Measurements from ENCODE around the gene COMT.
A peak's percentile ranks its signal among the peaks of the same experiment; 100 is the strongest.

The COMT gene

DNA sequence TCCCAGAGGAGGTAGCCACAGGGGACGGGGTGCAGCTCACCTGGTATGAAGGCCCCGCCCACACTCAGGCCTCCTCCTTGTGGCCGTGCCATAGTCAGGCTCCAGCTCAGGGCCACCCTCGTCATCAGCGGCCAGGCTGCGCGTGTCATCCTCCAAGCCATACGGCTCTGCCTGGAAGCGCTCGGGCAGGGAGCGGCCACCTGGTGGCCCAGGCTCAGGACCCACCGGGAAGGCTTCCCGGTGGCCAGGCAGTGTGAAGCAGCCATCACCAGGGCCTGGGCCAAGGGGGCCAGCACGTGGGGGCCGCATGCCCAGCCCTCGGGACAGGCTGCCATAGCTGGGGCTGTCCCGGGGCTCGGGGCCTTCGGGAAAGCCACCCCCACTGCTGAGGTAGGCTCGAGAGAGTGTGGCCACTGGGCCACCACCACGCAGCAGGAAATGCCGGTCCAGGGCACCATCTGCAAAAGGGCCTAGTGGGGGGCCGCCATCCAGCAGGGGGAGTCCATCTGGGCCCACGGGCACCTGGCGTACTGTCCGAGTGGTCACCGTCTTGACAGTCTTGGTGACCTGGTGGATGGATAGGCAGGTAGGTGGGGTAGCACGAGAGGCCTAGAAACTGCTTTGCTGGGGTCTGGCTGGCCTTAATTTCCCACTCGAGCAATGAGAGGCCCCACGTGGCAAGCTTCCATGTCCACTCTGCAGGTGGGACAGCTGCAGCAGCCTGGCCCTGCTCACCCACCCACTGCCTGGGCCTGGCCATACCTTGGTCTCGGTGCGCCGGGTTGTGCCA lies 39.8 kb downstream of the COMT start:
- no peak overlapping the region for H3K4me3 Mint-ChIP-seq
- peaks cover 2% of the 10 kb centered on the region for H3K27me3 Mint-ChIP-seq (ENCODE audit: low read depth)
- DNase-seq (ENCODE audit: low spot score), result no peak
- H3K9me3 Mint-ChIP-seq, result no peaks in the 10 kb centered on the region
- H3K36me3 Mint-ChIP-seq (ENCODE audit: low read depth), result no peaks in the 10 kb centered on the region
- H3K4me1 Mint-ChIP-seq (ENCODE audit: low read depth), result no peaks in the 10 kb centered on the region
- no peak overlapping the region for H3K27ac Mint-ChIP-seq

- Mint-ChIP-seq H3K4me3 (no peak overlapping the region), H3K36me3 (ENCODE audit: low read depth) (no peaks in the 10 kb centered on the region), H3K9me3 (no peaks in the 10 kb centered on the region), H3K27me3 (ENCODE audit: low read depth) (peaks cover 3% of the 10 kb centered on the region), H3K27ac (no peak overlapping the region), H3K4me1 (ENCODE audit: low read depth) (no peaks in the 10 kb centered on the region)
- no peak for DNase-seq (ENCODE audit: low spot score)
Observed at GRCh38 chr22:19981961-19982920, 40.7 kb downstream of the COMT start.

DNA sequence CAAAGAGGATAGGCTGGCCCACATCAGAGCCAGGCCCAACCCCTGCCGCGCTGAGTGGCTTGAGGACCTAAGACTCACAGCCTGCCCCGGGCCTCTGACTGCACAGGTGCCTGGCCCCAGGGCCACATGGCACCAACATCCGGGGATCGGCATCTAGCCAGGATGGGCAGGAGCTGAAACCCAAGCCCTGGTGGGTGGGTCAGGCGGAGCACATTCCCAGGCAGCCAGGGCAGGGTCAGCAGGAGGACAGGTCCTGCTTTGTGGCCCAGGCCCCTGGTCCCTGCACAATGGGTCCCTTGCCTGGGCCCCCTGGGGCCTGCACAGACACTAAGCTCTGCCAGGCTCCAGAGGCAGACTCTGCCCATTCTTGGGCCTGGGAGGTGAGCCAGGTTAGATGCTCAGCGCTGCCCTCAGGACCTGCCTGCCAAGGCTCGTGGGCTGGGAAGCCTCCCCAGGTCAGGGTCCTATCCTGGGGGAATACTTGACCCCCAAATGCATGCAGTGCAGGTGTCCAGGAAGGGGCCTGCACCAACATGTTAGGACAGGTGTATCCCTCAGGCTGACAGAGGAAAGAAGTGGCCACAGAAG lies 41.5 kb downstream of the COMT start:
- peaks cover 5% of the 10 kb centered on the region for H3K27me3 Mint-ChIP-seq (ENCODE audit: low read depth)

DNA sequence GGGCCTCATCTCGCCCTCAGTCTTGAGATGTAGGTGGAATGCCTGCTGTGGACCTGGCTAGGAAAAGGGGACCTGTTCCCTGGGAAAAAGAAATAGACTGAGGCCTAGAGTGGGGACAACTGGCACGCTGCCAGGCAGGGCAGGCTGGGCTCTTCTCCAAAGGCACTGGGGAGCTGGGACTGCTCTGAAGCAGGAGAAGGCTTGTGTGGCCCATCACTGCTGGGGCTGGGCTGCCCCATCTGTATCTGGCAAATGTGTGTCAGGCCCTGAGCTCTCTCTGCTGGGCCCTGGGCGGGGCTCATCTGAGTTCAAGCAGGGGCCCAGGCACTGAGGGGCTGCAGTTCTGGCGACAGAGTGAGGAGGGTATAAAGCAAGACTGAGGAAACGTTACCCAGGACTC lies 42.2 kb downstream of the COMT start:
- H3K9me3 Mint-ChIP-seq, result no peaks in the 10 kb centered on the region
- no peak overlapping the region for H3K4me3 Mint-ChIP-seq
- no peaks in the 10 kb centered on the region for H3K4me1 Mint-ChIP-seq (ENCODE audit: low read depth)
- no peaks in the 10 kb centered on the region for H3K36me3 Mint-ChIP-seq (ENCODE audit: low read depth)
- DNase-seq (ENCODE audit: low spot score), result no peak
- peaks cover 5% of the 10 kb centered on the region for H3K27me3 Mint-ChIP-seq (ENCODE audit: low read depth)
- no peak overlapping the region for H3K27ac Mint-ChIP-seq

More for the DNA sequence above, 41.5 kb downstream of the COMT start:
- no peaks in the 10 kb centered on the region for H3K9me3 Mint-ChIP-seq
- H3K36me3 Mint-ChIP-seq (ENCODE audit: low read depth), result no peaks in the 10 kb centered on the region
- H3K4me3 Mint-ChIP-seq, result no peak overlapping the region
- H3K4me1 Mint-ChIP-seq (ENCODE audit: low read depth), result no peaks in the 10 kb centered on the region
- H3K27ac Mint-ChIP-seq, result no peak overlapping the region
- no peak for DNase-seq (ENCODE audit: low spot score)

GRCh38 chr22:19984201-19984753 lies 42.7 kb downstream of the COMT start:
- H3K9me3 Mint-ChIP-seq, result no peaks in the 10 kb centered on the region
- H3K27me3 Mint-ChIP-seq (ENCODE audit: low read depth), result peaks cover 5% of the 10 kb centered on the region
- H3K27ac Mint-ChIP-seq, result no peak overlapping the region
- no peaks in the 10 kb centered on the region for H3K36me3 Mint-ChIP-seq (ENCODE audit: low read depth)
- no peak overlapping the region for H3K4me3 Mint-ChIP-seq
- no peak for DNase-seq (ENCODE audit: low spot score)
- no peaks in the 10 kb centered on the region for H3K4me1 Mint-ChIP-seq (ENCODE audit: low read depth)

DNA sequence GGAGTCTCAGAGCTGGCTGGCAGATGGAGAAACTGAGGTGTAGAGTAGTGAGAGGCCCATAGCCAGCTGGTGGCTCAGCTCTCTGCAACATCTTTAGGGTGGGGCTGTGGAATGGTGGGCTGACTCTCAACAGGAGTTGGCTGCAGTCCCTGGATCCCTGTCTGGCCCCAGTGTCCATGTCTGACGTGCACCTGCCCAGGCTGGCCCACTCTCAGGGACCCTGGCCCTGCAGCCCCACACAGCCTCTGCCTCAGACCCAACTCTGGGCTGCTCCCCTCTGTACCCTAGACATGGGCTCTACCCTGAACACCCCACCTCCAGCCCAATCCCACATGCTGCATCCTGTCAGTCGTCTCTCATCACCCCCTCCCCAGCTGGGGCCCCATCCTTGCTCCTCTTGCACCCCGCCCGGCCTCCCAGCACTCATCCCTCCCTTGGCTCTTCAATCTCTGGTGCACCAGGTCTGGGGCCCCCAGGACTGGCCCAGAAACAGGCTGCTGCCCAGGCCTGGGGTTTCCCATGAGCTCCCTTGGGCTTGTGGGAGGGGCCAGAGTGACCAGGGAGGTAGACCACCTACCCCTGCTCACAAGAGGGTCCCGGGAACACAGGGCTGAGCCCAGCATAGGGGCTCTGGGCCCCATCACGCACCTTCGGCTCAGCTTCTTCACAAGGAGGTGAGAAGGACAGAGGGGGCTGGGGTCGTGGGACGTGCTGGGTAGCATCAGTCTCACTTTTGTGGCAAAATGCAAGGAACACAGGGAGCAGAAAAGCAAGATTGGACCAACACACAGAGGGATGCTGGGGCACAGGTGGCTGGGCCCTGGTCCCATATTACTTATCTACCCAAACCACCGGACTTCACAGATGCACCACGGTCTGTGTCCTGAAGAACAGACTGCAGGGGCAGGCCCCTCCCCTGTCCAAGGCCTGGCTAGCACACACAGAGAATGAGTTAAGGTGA lies 43.6 kb downstream of the COMT start:
- no peak overlapping the region for H3K4me3 Mint-ChIP-seq
- H3K27ac Mint-ChIP-seq, result no peak overlapping the region
- DNase-seq (ENCODE audit: low spot score), result no peak
- H3K27me3 Mint-ChIP-seq (ENCODE audit: low read depth), result peaks cover 5% of the 10 kb centered on the region
- no peaks in the 10 kb centered on the region for H3K36me3 Mint-ChIP-seq (ENCODE audit: low read depth)
- no peaks in the 10 kb centered on the region for H3K4me1 Mint-ChIP-seq (ENCODE audit: low read depth)
- no peaks in the 10 kb centered on the region for H3K9me3 Mint-ChIP-seq

- peaks cover 5% of the 10 kb centered on the region for H3K27me3 Mint-ChIP-seq (ENCODE audit: low read depth)
- H3K36me3 Mint-ChIP-seq (ENCODE audit: low read depth), result no peaks in the 10 kb centered on the region
- DNase-seq (ENCODE audit: low spot score), result no peak
- no peak overlapping the region for H3K27ac Mint-ChIP-seq
- no peaks in the 10 kb centered on the region for H3K9me3 Mint-ChIP-seq
- H3K4me3 Mint-ChIP-seq, result peak overlapping the region; percentile 43
- no peaks in the 10 kb centered on the region for H3K4me1 Mint-ChIP-seq (ENCODE audit: low read depth)
Observed at GRCh38 chr22:19986011-19986409, 44.4 kb downstream of the COMT start.

DNA sequence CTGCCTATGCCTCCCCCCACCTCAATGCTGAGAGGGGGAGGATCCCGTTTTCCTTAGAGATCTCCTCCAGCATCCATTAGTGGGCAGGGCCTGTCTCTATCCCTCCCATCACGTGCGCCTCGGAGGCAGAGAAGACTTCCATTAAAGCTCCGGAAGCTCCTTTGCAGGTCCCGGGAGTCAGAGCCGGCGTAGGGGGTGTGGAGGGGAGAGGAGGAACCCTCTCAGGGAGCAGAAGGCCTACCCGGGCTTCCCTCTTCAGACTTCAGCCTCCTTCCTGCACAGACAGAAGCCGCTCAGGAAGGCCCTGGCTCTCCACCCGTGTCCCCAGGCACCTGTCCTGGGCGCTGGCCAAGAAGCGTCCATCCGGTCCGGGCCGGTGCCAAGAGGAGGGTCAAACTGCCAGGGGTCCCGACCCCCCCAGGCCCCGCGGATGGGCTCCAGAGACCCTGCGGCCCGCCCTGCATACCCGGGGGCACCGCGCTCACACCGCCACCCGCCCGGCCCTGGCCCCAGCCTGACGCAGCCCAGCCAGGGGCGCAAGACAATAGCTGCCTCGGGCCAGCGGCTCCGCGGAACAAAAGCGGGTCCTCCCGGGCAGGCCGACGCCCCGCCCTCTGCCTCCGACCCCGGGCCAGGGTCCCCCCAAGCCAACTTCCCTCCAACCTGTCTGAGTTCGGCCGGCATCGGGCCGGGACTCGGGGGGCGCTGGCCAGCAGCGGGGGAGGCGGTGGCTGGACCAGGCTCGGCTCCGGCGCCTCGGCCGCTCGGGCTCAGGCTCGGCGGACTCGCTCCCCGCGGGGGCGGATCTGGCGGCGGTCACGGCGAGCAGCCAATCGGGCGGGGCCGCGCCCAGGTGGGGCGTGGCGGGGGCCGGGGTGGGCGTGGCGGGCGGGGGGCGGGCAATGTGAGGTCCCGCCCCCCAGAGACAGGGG lies 45.1 kb downstream of the COMT start:
- Mint-ChIP-seq H3K27me3 (ENCODE audit: low read depth) (peaks cover 5% of the 10 kb centered on the region), H3K36me3 (ENCODE audit: low read depth) (no peaks in the 10 kb centered on the region), H3K4me3 (peak overlapping the region; percentile 43), H3K9me3 (no peaks in the 10 kb centered on the region), H3K27ac (no peak overlapping the region), H3K4me1 (ENCODE audit: low read depth) (no peaks in the 10 kb centered on the region)
- peak; percentile 71 for DNase-seq (ENCODE audit: low spot score)

GRCh38 chr22:19987394-19988306 lies 46.1 kb downstream of the COMT start:
- Mint-ChIP-seq H3K9me3 (no peaks in the 10 kb centered on the region), H3K27ac (no peak overlapping the region), H3K36me3 (ENCODE audit: low read depth) (no peaks in the 10 kb centered on the region), H3K27me3 (ENCODE audit: low read depth) (peaks cover 5% of the 10 kb centered on the region), H3K4me3 (peak overlapping the region; percentile 15), H3K4me1 (ENCODE audit: low read depth) (no peaks in the 10 kb centered on the region)
- no peak for DNase-seq (ENCODE audit: low spot score)

DNA sequence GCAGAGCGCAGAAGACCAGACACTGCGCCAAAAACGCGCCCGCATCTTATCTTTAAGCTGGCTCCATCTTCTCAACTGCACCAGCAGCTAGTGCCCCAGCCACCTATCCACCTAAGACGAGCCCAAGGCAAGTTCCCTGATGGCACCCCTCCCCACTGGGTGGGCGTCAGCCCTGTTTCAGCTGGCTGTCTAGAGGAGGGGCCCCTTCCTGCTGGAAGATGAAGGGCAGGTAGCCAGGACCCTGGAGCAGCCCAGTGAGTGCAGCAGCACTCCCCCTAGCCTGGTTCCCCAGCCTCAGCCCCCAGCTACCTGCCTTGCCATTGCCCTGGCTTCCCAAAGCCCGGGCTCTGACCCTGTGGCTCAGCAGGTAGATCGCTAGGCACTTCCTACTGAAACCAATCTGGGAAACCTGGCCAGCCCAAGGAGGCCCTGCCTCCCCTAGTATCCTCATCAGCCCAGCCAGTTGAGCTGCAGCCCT lies 46.8 kb downstream of the COMT start:
- Mint-ChIP-seq H3K27ac (no peak overlapping the region), H3K4me1 (ENCODE audit: low read depth) (no peaks in the 10 kb centered on the region), H3K36me3 (ENCODE audit: low read depth) (no peaks in the 10 kb centered on the region), H3K4me3 (no peak overlapping the region), H3K27me3 (ENCODE audit: low read depth) (peaks cover 5% of the 10 kb centered on the region), H3K9me3 (no peaks in the 10 kb centered on the region)
- DNase-seq (ENCODE audit: low spot score), result no peak

- Mint-ChIP-seq H3K27me3 (ENCODE audit: low read depth) (peaks cover 5% of the 10 kb centered on the region), H3K4me3 (no peak overlapping the region), H3K9me3 (no peaks in the 10 kb centered on the region)
Observed at GRCh38 chr22:19988965-19989724, 47.6 kb downstream of the COMT start.

More at GRCh38 chr22:19988965-19989724, 47.6 kb downstream of the COMT start:
- no peak overlapping the region for H3K27ac Mint-ChIP-seq
- no peak for DNase-seq (ENCODE audit: low spot score)
- no peaks in the 10 kb centered on the region for H3K4me1 Mint-ChIP-seq (ENCODE audit: low read depth)
- H3K36me3 Mint-ChIP-seq (ENCODE audit: low read depth), result no peaks in the 10 kb centered on the region
